ENCODE measurements around the gene DCHS1.

Gene DCHS1

GRCh38 chr11:6611963-6612212 is 43.7 kb downstream of the DCHS1 start:
- no peak for DNase-seq

DNA sequence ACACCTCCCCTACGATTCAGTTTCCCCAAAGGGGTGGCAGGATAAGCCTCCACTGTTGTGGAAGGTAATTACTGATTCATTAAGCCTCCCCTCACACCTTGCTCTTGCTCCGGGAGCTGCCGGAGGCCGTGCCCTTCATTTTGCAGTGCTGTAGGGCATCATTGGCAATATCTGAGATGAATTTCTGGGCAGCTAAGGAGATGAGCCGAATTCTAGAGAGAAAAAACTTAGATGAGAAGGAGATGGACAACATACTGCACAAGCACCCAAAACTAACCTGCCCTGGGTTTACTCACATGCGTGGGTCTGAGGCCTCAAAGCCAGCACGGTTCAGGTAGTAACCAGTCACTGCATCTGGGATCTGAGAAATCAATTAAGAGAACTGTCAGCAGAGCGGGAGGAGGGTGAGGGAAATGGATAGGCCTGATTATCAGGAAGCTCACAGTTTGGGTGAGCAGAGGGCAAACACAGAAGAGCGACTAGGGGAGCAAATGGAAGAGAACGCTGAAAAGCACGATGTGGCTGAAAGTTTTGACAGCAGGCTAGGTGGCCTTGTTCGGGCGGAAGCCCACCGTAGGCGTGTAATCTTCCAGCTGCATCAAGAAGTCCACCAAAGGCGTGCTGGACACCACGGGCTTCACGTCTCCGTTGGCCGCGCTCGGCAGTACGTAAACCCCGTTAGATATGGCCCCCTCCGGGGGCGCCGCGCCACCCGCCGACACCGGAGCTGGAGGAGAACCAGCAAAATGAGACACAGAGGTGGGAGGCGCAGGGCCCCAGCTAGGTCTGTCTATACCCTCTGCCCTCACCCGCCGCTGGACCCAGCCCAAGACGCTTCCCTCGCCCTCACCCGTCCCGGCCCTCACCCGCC is 44.3 kb downstream of the DCHS1 start:
- peak; percentile 48 for DNase-seq

DNA sequence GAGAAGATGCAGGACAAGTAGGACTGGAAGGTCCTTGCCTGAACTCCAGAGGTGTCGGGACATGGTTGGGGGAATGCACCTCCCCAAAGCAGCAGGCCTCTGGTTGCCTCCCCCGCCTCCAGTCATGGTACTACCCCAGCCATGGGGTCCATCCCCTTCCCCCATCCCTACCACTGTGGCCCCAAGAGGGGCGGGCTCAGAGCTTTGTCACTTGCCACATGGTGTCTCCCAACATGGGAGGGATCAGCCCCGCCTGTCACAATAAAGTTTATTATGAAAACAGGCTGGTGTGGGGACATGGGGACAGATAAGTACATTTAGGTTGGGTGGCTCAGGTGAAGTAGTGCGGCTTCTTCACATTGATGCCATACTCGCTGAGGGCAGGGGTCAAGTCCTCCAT is 45.0 kb downstream of the DCHS1 start:
- no peak for DNase-seq

DNA sequence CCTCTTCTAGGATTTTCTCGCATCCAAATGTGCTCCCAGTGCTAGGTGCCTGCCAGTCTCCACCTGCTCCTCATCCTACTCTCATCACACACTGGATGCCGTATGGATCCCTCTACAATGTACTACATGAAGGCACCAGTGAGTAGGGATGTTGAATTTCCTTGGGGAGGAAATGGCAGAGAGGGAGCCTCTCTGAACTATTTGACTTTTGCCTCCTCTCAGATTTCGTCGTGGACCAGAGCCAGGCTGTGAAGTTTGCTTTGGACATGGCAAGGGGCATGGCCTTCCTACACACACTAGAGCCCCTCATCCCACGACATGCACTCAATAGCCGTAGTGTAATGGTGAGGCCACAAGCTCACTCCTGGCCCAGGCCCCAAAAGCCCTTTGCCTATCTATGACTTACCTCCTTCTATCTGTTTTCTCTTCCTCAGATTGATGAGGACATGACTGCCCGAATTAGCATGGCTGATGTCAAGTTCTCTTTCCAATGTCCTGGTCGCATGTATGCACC is 46.0 kb downstream of the DCHS1 start:
- no peak for DNase-seq

DNA sequence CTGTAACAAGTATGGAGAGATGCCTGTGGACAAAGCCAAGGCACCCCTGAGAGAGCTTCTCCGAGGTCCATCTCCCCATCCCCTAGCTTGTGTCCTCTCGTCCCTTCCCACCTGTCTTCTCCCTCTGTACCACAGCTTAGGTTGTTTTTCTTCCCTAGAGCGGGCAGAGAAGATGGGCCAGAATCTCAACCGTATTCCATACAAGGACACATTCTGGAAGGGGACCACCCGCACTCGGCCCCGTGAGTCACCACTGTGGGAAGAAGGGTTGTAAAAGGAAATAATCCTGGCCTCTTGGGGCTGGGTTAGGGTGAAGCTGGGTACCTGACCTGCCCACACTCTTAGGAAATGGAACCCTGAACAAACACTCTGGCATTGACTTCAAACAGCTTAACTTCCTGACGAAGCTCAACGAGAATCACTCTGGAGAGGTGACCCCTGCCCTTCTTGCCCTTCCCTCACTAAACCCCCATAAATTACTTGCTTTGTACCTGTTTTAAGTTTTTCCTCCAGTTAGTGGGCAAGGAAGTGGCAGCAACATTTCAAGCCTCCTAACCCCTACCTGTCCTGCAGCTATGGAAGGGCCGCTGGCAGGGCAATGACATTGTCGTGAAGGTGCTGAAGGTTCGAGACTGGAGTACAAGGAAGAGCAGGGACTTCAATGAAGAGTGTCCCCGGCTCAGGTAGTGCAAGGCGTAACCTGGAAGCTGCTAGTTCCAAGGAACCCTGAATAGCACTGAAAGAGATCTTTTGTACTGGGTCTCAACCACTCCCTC is 46.7 kb downstream of the DCHS1 start:
- no peak for DNase-seq

GRCh38 chr11:6608011-6608410 is 47.6 kb downstream of the DCHS1 start:
- no peak for DNase-seq

DNA sequence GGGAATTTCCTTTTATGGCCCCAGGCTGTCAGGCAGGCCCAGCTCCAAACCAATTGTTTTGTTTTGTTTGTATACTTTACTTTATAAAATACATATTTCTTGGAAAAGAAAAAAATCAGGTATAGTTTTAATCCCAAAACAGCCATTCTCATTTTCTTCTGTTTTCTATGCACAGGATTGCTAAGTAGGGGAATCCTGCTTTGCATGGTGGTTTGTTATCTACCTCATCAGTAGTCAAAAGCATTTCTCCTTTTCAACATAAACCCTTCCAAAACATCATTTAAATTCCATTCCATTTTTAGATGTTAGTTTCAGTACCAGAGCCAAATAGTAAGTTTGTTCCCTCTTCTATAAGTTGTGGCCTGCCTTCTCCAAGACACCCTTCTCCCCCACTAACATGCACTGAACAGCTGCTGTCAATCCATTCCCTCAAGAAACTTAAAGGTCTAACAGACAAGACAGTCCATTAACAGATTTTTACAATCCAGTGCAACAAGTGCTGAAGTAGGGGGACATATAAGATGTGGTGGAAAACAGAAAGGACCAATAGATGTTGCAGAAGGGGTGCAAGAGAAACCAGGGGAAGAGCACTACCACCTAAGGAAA is 48.3 kb downstream of the DCHS1 start:
- DNase-seq = no peak

- DNase-seq = peak; percentile 54
Observed at GRCh38 chr11:6606471-6607189, 49.0 kb downstream of the DCHS1 start.

GRCh38 chr11:6604790-6605189 is 50.8 kb downstream of the DCHS1 start:
- no peak for DNase-seq

DNA sequence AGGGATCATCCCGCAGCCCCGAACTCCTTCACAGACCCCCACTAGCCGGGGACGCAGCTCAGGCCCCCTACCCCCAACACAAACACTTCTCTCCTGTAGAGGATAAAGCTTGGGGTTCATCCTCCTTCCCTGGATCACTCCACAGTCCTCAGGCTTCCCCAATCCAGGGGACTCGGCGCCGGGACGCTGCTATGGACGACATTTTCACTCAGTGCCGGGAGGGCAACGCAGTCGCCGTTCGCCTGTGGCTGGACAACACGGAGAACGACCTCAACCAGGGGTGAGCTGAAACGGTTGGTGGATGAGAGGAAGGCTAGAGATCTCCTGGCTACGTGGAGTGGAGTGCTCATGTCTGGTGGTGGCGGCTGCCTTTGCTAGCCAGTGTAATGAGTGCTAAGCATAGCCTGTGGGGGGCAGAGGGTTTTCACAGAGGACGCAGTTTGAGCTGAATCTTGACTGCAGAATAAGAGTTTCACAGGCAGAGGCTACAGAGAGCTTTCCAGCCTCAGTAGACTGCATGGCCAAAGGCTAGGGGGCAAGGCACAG is 51.5 kb downstream of the DCHS1 start:
- peak; percentile 71 for DNase-seq

DNA sequence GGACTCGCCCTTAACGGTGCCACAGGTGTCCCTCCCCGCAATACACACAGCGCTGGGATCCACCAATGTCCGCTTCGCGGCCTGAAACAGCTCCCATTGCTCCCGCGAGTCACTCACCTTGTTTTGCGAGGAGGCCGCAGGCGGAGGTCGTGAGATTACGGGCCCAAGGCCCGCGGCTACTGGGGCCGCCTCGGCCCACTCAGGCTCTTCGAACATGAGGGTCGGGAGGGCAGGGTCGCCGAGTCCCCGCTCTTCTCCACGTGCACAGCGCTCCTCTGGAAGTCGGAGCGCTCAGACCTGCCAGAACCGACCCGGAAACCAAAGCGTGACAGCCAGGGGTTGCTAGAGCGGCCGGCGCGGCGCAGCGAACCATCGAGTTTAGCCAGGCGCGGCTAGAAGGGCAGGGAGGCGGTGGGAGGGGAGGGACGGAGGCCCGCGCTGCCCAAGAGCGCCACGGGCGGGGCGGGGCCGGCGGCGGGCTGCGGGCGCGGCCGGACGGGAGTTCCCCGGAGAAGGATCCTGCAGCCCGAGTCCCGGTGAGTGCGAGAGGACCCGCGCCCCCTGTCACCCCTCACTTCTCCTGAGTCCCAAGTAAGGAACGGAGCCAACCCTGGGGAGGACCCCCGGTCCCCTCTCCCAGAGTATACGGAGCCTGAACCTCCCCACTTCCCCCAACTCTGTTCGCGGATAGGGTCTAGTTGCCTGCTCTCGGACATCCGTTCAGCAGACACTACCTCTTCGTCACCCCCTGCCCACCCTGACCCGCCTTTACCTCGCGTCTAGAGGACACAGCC is 52.1 kb downstream of the DCHS1 start, which contains the start of the genes ILK and RRP8:
ILK (plus strand) TSS at position 488 of the 794 bp plus-strand sequence. CDS start 498 bp downstream, outside the sequence.
RRP8 (minus strand) TSS at position 330 of the 794 bp plus-strand sequence; CDS start at position 216, 114 bp downstream.
- peak; percentile 89 for DNase-seq

- DNase-seq = no peak
Observed at GRCh38 chr11:6602096-6602940, 53.3 kb downstream of the DCHS1 start.

DNA sequence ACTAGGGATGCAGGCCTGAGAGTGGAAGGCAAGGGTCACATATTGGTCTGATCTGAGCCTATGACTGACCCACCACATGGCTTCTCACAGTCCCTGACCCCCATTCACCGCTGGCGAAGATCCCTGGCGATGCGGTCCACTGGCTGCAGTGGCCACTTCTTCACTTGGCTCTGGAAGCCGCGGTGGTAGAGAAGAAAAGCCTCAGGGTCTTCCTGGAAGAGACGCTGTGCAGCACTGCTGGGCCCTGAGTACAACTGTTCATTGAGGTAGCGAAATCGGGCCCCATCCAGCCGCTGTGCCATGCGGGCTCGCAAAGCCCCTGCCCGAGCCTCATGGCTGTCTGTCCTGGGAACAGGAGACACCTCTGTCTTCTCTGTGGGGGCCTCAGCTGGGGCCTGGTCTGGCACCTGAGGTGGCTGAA is 54.6 kb downstream of the DCHS1 start:
- DNase-seq = no peak

- DNase-seq = no peak
Observed at GRCh38 chr11:6599881-6600390, 55.7 kb downstream of the DCHS1 start.

GRCh38 chr11:6599449-6599848 is 56.2 kb downstream of the DCHS1 start:
- no peak for DNase-seq

DNA sequence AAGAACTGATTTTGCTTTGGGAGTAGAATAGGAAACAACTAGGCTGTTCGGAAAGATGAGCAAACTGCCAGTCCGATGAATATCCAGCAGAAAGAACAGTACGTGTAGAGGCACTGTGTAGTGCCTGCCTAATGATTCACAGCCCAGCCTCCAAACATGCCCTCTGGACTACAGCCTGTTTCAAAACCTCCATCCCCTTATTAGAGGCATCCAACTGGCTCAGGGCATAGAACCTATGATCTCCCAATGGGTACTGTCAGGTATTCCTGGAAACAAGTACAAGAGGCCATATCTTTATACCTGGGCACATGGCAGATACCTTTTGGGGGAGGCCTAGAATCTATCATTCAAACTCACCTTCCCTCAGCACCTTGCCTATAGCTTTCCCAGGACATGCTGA is 57.1 kb downstream of the DCHS1 start:
- no peak for DNase-seq

DNA sequence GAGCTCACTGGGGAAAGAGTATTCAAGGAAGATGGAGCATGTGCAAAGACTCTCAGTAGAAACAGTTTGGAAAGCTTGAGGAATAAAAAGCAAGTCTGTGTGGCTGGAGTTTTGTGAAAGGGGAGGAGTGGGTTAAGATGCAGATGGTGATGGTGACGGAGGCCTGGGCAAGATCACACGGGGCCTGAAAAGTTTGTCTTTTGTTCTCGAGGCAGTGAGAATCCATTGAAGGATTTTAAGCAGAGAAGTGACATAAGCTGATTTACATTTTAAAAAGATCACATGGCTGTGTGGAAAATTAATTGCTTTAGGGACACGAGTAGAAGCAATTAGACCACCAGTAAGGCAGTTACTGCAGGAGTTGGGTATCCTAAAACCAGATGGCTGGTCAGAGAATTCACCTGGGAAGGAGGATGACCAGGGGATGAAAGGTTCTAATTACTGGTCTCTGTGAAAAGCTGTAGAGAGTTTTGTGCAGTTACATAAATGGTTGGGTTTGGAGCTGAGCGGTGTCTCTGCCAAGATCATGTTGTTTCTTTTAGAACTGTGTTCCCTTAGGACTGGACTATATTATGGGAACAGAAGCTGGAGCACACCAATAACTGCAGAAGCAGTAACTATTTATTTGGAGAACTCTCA is 59.3 kb downstream of the DCHS1 start:
- DNase-seq = no peak

DNA sequence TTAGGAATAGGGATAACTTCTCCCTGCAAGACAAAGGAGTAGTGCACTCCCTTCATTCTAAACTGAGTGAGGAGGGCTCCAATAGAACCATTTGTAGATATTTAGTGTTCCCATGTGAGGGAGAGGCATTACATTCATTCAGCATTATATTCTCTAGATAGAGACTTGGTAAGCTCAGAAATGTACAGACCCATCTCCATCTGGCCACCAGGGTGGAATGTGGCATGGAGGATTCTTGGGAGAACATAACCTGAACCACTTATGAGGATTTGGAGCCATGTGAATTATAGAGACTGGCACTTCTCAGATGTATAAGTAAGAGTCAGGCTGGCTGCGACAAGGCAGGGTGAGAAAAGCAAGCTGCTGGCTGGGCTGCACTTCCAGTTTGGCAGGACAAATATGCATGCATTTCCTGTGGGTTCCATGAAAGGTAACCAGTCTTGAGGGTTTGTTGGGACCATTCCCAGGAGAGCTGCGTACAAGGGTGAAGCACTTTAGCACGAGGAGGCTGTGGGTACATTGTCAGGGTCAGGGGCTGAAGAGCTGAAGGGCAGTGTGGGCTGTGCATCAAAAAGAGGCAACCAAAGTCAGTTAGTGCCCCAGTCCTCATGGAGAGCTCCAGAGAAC is 61.4 kb downstream of the DCHS1 start:
- no peak for DNase-seq

DNA sequence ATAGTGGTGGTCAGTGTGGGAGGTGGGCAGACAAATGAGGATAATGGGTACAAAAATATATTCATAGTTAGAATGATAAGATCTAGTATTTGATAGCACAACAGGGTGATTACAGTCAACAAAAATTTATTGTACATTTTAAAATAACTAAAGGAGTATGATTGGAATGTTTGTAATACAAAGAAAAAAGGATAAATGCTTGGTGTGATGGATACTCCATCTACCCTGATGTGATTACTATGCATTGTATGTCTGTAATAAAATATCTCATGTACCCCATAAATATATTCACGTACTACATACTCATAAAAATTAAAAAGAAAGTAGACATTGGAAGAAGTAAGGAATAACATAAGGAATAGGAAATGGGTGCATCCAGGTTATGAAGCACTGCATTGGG is 67.6 kb downstream of the DCHS1 start:
- no peak for DNase-seq

Measured in CD4-positive, alpha-beta T cell treated with Interleukin-6 for 4 hours (primary cell).